ENCODE data around the gene BBX.

Gene BBX

DNA sequence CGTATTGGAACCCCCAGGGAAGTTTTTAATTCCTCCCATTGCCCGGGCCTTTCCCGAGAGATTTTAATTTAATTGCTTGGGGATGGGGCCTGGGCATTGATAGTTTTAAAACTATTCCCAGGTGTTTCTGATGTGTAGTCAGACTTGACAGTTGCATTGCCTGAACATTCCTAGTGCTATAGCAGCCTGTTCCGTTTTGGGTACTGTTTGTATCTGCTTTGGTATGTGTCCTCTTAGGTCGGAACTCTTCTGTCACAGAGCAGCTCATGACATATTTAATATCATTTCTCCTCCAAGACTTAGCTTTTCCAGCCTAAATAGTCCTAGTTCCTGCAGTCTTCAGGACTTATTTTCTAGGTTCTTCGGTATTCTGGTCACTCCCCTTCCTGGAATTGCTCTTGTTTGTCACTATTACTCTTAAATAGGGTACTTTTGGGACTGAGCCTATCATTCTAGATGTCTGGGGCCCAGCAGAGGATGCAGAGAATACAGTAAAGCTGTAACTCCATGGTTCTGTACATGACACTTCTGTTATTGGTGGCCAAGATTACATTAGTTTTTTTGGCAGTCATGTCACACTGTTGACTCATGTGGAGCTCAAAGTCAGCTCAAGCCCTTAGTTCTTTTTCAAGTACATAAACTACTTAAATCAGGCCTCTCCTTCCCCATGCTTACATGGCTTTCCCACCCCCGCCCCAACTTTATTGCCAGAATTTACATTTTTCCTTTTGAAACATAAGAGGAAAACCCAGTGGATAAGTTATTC is 81.5 kb downstream of the BBX start:
- H3K9me3 ChIP-seq: no peaks in the 10 kb centered on the region; the same call in 1 of the 2 replicates
- no peaks in the 10 kb centered on the region for H3K36me3 ChIP-seq
- TF ChIP-seq, protein P1, sequence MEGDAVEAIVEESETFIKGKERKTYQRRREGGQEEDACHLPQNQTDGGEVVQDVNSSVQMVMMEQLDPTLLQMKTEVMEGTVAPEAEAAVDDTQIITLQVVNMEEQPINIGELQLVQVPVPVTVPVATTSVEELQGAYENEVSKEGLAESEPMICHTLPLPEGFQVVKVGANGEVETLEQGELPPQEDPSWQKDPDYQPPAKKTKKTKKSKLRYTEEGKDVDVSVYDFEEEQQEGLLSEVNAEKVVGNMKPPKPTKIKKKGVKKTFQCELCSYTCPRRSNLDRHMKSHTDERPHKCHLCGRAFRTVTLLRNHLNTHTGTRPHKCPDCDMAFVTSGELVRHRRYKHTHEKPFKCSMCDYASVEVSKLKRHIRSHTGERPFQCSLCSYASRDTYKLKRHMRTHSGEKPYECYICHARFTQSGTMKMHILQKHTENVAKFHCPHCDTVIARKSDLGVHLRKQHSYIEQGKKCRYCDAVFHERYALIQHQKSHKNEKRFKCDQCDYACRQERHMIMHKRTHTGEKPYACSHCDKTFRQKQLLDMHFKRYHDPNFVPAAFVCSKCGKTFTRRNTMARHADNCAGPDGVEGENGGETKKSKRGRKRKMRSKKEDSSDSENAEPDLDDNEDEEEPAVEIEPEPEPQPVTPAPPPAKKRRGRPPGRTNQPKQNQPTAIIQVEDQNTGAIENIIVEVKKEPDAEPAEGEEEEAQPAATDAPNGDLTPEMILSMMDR (IDR thresholded peaks at IDR 0.05; ENCODE audit: low read depth, low read length): no peak
- no peaks in the 10 kb centered on the region for H3K27me3 ChIP-seq
- H3K4me3 ChIP-seq (ENCODE audit: low read depth, low read length): no peak overlapping the region
- H3K4me1 ChIP-seq: no peaks in the 10 kb centered on the region
- DNase-seq: no peak

DNA sequence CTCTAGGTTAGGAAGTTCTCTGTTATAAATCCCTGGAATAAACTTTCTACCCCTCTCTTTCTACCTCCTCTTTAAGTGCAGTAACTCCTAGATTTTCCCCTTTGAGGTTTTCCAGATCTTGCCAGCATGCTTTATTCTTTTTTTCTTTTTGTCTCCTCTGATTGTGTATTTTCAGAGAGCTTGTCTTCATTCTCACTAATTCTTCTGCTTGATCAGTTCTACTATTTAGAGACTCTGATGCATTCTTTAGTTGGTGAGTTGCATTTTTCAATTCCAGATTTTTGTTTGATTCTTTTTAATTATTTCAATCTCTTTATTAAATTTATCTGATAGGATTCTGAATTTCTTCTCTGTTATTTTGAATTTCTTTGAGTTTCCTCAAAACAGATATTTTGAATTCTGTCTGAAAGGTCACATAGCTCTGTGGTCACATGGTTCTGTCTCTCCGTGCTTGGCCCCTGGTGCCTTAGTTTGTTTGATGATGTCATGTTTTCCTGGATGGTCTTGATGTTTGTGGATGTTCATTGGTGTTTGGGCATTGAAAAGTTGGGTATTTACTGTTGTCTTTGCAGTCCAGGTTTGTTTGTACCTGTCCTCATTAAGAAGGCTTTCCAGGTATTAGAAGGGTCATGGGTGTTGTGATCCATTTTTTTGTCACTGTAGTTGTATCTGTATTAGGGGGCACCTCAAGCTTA is 89.2 kb downstream of the BBX start:
- Histone ChIP-seq H3K4me1 (no peaks in the 10 kb centered on the region), H3K27me3 (no peaks in the 10 kb centered on the region), H3K9me3 (no peaks in the 10 kb centered on the region), H3K4me3 (ENCODE audit: low read depth, low read length) (no peak overlapping the region), H3K36me3 (no peaks in the 10 kb centered on the region)
- TF ChIP-seq, protein P1 (IDR thresholded peaks at IDR 0.05; ENCODE audit: low read depth, low read length): no peak
- DNase-seq: no peak

DNA sequence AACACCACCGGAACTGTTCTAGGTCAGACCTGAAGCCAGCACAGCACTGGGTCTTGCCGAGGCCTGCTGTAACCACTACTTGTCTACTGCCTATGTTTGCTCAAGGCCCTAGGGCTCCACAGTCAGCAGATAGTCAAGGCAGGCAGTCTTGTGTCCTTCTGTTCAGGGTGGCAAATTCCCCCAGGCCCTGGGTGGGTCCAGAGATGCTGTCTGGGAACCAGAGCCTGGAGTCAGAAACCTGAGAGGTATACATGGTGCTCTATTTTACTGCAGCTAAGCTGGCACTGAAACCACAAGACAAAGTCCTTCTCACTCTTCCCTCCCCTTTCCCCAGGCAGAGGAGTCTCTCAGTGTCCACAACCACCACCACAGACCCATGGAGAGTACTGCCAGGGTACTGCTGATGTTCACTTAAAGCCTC is 89.9 kb downstream of the BBX start:
- Histone ChIP-seq H3K4me1 (no peaks in the 10 kb centered on the region), H3K9me3 (no peaks in the 10 kb centered on the region), H3K4me3 (ENCODE audit: low read depth, low read length) (no peak overlapping the region), H3K27me3 (no peaks in the 10 kb centered on the region), H3K36me3 (no peaks in the 10 kb centered on the region)
- TF ChIP-seq, protein P1 (IDR thresholded peaks at IDR 0.05; ENCODE audit: low read depth, low read length): no peak
- no peak for DNase-seq

DNA sequence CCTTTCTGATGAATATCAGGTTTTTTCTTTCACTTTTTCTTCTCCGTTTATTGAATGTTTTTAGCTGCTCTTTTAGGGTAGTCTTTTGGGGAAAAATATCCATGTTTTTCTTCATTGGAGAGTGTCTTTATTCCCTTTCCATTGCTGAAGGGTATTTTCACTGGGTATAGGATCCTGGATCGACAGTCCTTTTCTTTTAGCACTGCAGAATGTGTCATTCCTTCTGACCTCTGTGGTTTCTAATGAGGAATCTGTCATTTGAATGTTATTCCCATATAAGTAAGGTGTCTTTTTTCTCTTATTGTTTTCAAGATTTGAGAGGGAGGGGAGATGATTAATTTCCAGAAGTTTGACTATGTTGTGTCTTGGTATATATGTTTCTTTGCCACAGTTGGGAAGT is 96.8 kb downstream of the BBX start:
- Histone ChIP-seq H3K27me3 (no peaks in the 10 kb centered on the region), H3K9me3 (no peaks in the 10 kb centered on the region), H3K36me3 (no peaks in the 10 kb centered on the region), H3K4me1 (no peaks in the 10 kb centered on the region), H3K4me3 (ENCODE audit: low read depth, low read length) (no peak overlapping the region)
- no peak for DNase-seq
- TF ChIP-seq, protein P1 (IDR thresholded peaks at IDR 0.05; ENCODE audit: low read depth, low read length): no peak

DNA sequence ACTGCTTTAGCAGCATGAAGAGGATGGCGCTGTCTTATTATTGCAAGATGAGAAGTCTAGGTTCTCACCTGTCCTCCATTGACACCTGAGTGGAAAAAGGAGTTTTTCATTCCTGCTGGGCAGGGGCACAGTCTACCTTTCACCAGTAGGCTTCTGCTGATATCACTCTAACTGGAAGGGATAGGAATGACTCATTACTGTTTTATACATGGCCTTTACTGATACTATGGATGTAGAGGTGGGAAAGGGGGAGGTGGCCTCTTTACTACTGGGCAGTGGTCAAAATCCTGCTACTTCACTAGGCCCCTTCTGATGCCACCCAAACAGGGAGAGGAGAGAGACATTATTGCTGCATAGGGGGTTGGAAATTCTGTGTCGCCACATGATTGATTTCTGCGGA is 97.8 kb downstream of the BBX start:
- TF ChIP-seq, protein P1 (IDR thresholded peaks at IDR 0.05; ENCODE audit: low read depth, low read length): no peak
- Histone ChIP-seq H3K27me3 (no peaks in the 10 kb centered on the region), H3K36me3 (no peaks in the 10 kb centered on the region), H3K9me3 (no peaks in the 10 kb centered on the region), H3K4me1 (0 out of 2 replicates have a peak, but pooled peaks cover 2% of the 10 kb centered on the region), H3K4me3 (ENCODE audit: low read depth, low read length) (no peak overlapping the region)
- no peak for DNase-seq

DNA sequence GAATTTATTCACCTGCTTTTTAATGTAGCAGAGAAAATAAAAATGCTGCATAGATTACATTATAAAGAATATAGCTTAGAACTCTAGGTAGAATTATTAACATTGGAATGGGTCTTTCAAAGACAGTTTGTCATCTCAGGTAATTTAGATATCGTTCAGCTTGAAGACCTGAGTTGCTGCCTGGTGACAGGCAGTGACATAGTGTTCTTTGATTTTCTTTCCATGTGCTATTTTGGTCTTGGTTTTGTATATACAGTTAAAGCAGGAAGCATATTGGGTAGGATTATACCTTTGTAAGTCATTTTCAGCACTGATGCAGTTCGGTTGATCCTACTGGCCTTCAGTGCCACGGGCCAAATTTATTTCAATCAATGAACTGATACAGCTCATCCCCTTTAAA is 98.7 kb downstream of the BBX start:
- Histone ChIP-seq H3K27me3 (no peaks in the 10 kb centered on the region), H3K4me1 (0 out of 2 replicates have a peak, but pooled peaks cover 2% of the 10 kb centered on the region), H3K9me3 (no peaks in the 10 kb centered on the region), H3K36me3 (no peaks in the 10 kb centered on the region), H3K4me3 (ENCODE audit: low read depth, low read length) (no peak overlapping the region)
- DNase-seq: no peak
- TF ChIP-seq, protein P1 (IDR thresholded peaks at IDR 0.05; ENCODE audit: low read depth, low read length): no peak

Data from BE2C (cell line).